SJCRH30 (cell line): ENCODE measurements around the gene DMD. TPM values are rescaled to one million over a fixed set of nuclear protein-coding genes. Genes with fewer than 3 reads are reported as not detected.
A peak's percentile ranks its signal among the peaks of the same experiment; 100 is the strongest.
"Not testable (repeated sequence)": the region's sequence is repeated elsewhere in the genome, so short reads cannot be mapped to it uniquely, and the experiment has no call there.

Source experiments
- DNase-seq, 2 experiments: peaks; one replicate each; pipeline ENCODE4 v3.0.0-alpha.2; 2015 to 2020
- H3K27ac ChIP-seq: fragments of 250-450 bp; sonication (Bioruptor Pico); 2 replicates; pipeline ENCODE4 v1.5.1; 2020; ENCODE audit warnings: mild to moderate bottlenecking, moderate library complexity
- H3K27me3 ChIP-seq: fragments of 250-450 bp; sonication (Bioruptor Pico); 2 replicates; pipeline ENCODE4 v1.5.1; 2020; ENCODE audit warnings: mild to moderate bottlenecking, moderate library complexity
- H3K36me3 ChIP-seq: fragments of 250-450 bp; sonication (Bioruptor Pico); 2 replicates; pipeline ENCODE4 v1.5.1; 2020; ENCODE audit warnings: mild to moderate bottlenecking, moderate library complexity
- H3K4me1 ChIP-seq: fragments of 250-450 bp; sonication (Bioruptor Pico); 2 replicates; pipeline ENCODE4 v1.5.1; 2020; ENCODE audit warnings: mild to moderate bottlenecking, moderate library complexity
- H3K4me3 ChIP-seq: fragments of 250-450 bp; sonication (Bioruptor Pico); 2 replicates; pipeline ENCODE4 v1.5.1; 2020; ENCODE audit warnings: mild to moderate bottlenecking, moderate library complexity
- H3K9me3 ChIP-seq: fragments of 250-450 bp; sonication (Bioruptor Pico); replicated peaks from 2 replicates; pipeline ENCODE4 v1.5.1; 2020; ENCODE audit warnings: mild to moderate bottlenecking, moderate library complexity
- total RNA-seq: library from RNA; depleted of rRNA; stranded (reverse); fragments of >200 nt; shearing (Covaris generic); gene quantifications from 2 replicates; pipeline ENCODE4 v1.2.3, GENCODE V29; 2014

DMD gene
- total RNA-seq, 1 experiment from 2014 or later = 94.8 TPM

GRCh38 chrX:31429915-31430314, 1781.4 kb downstream of the DMD start:
- no peak overlapping the region for H3K4me3 ChIP-seq
- H3K27me3 ChIP-seq = no peaks in the 10 kb centered on the region
- DNase-seq = no peak
- H3K27ac ChIP-seq = no peak overlapping the region
- no peaks in the 10 kb centered on the region for H3K36me3 ChIP-seq
- H3K9me3 ChIP-seq = no peaks in the 10 kb centered on the region
- no peaks in the 10 kb centered on the region for H3K4me1 ChIP-seq

GRCh38 chrX:31423609-31424189, 1787.7 kb downstream of the DMD start:
- H3K36me3 ChIP-seq = no peaks in the 10 kb centered on the region
- no peaks in the 10 kb centered on the region for H3K9me3 ChIP-seq
- peak overlapping the region; percentile 52 for H3K4me3 ChIP-seq
- H3K4me1 ChIP-seq = peaks cover 6% of the 10 kb centered on the region
- H3K27ac ChIP-seq = peak overlapping the region; percentile 81
- peak; percentile 75 to 83 for DNase-seq
- H3K27me3 ChIP-seq = no peaks in the 10 kb centered on the region

- no peak for DNase-seq
- H3K27ac ChIP-seq = no peak overlapping the region
These were observed 1789.9 kb downstream of the DMD start for GRCh38 chrX:31421441-31421840.

GRCh38 chrX:31420711-31421151, 1790.6 kb downstream of the DMD start:
- DNase-seq = no peak
- Histone ChIP-seq H3K9me3 (no peaks in the 10 kb centered on the region), H3K27ac (no peak overlapping the region), H3K4me3 (no peak overlapping the region), H3K27me3 (no peaks in the 10 kb centered on the region), H3K4me1 (peaks cover 6% of the 10 kb centered on the region), H3K36me3 (no peaks in the 10 kb centered on the region)

More at GRCh38 chrX:31421441-31421840, 1789.9 kb downstream of the DMD start:
- Histone ChIP-seq H3K4me3 (no peak overlapping the region), H3K9me3 (no peaks in the 10 kb centered on the region), H3K4me1 (peaks cover 6% of the 10 kb centered on the region), H3K36me3 (no peaks in the 10 kb centered on the region), H3K27me3 (no peaks in the 10 kb centered on the region)

GRCh38 chrX:31420302-31420701, 1791.0 kb downstream of the DMD start:
- DNase-seq = no peak
- Histone ChIP-seq H3K9me3 (no peaks in the 10 kb centered on the region), H3K4me1 (peaks cover 6% of the 10 kb centered on the region), H3K27me3 (no peaks in the 10 kb centered on the region), H3K36me3 (no peaks in the 10 kb centered on the region), H3K4me3 (no peak overlapping the region), H3K27ac (no peak overlapping the region)

GRCh38 chrX:31397119-31397518, 1814.2 kb downstream of the DMD start:
- H3K9me3 ChIP-seq = no peaks in the 10 kb centered on the region
- H3K36me3 ChIP-seq = no peaks in the 10 kb centered on the region
- H3K27ac ChIP-seq = no peak overlapping the region
- no peaks in the 10 kb centered on the region for H3K27me3 ChIP-seq
- DNase-seq = no peak
- no peak overlapping the region for H3K4me3 ChIP-seq
- H3K4me1 ChIP-seq = no peaks in the 10 kb centered on the region

- no peaks in the 10 kb centered on the region for H3K4me1 ChIP-seq
- H3K9me3 ChIP-seq = no peaks in the 10 kb centered on the region
- no peaks in the 10 kb centered on the region for H3K36me3 ChIP-seq
- H3K27me3 ChIP-seq = no peaks in the 10 kb centered on the region
- H3K27ac ChIP-seq = no peak overlapping the region
- no peak overlapping the region for H3K4me3 ChIP-seq
- DNase-seq = no peak
These were observed 1818.8 kb downstream of the DMD start for GRCh38 chrX:31392513-31392912.

GRCh38 chrX:31388946-31389345, 1822.4 kb downstream of the DMD start:
- no peaks in the 10 kb centered on the region for H3K36me3 ChIP-seq
- DNase-seq = no peak
- H3K27me3 ChIP-seq = no peaks in the 10 kb centered on the region
- no peak overlapping the region for H3K27ac ChIP-seq
- H3K9me3 ChIP-seq = no peaks in the 10 kb centered on the region
- no peak overlapping the region for H3K4me3 ChIP-seq
- H3K4me1 ChIP-seq = no peaks in the 10 kb centered on the region

GRCh38 chrX:31384471-31384870, 1826.9 kb downstream of the DMD start:
- no peaks in the 10 kb centered on the region for H3K9me3 ChIP-seq
- H3K36me3 ChIP-seq = no peaks in the 10 kb centered on the region
- no peak overlapping the region for H3K27ac ChIP-seq
- H3K4me1 ChIP-seq = no peaks in the 10 kb centered on the region
- no peak for DNase-seq
- H3K27me3 ChIP-seq = no peaks in the 10 kb centered on the region
- H3K4me3 ChIP-seq = no peak overlapping the region

- Histone ChIP-seq H3K4me1 (no peaks in the 10 kb centered on the region), H3K36me3 (no peaks in the 10 kb centered on the region)
- DNase-seq = no peak
These were observed 1827.4 kb downstream of the DMD start for GRCh38 chrX:31383991-31384390.

GRCh38 chrX:31378973-31379372, 1832.4 kb downstream of the DMD start:
- H3K27me3 ChIP-seq, DNase-seq, H3K36me3 ChIP-seq, H3K9me3 ChIP-seq, H3K27ac ChIP-seq, H3K4me1 ChIP-seq, H3K4me3 ChIP-seq: not testable (repeated sequence)

More at GRCh38 chrX:31383991-31384390, 1827.4 kb downstream of the DMD start:
- no peak overlapping the region for H3K4me3 ChIP-seq
- H3K9me3 ChIP-seq = no peaks in the 10 kb centered on the region
- no peak overlapping the region for H3K27ac ChIP-seq
- H3K27me3 ChIP-seq = no peaks in the 10 kb centered on the region

GRCh38 chrX:31377821-31378220, 1833.5 kb downstream of the DMD start:
- H3K27ac ChIP-seq, H3K36me3 ChIP-seq, DNase-seq, H3K4me3 ChIP-seq, H3K4me1 ChIP-seq, H3K27me3 ChIP-seq, H3K9me3 ChIP-seq: not testable (repeated sequence)

- Histone ChIP-seq H3K36me3 (no peaks in the 10 kb centered on the region), H3K4me3 (no peak overlapping the region), H3K9me3 (no peaks in the 10 kb centered on the region), H3K27ac (no peak overlapping the region), H3K4me1 (no peaks in the 10 kb centered on the region), H3K27me3 (no peaks in the 10 kb centered on the region)
- DNase-seq = no peak
These were observed 1834.8 kb downstream of the DMD start for GRCh38 chrX:31376408-31377022.

- Histone ChIP-seq H3K27ac (no peak overlapping the region), H3K36me3 (no peaks in the 10 kb centered on the region), H3K4me1 (no peaks in the 10 kb centered on the region), H3K27me3 (no peaks in the 10 kb centered on the region), H3K4me3 (no peak overlapping the region), H3K9me3 (no peaks in the 10 kb centered on the region)
- DNase-seq = peak in 1 of 2 experiments; percentile 4
These were observed 1836.6 kb downstream of the DMD start for GRCh38 chrX:31374786-31375185.

- Histone ChIP-seq H3K4me3 (no peak overlapping the region), H3K27ac (no peak overlapping the region), H3K27me3 (no peaks in the 10 kb centered on the region), H3K9me3 (no peaks in the 10 kb centered on the region), H3K36me3 (no peaks in the 10 kb centered on the region), H3K4me1 (no peaks in the 10 kb centered on the region)
- DNase-seq = no peak
These were observed 1839.4 kb downstream of the DMD start for GRCh38 chrX:31371956-31372355.

GRCh38 chrX:31367816-31368215, 1843.5 kb downstream of the DMD start:
- no peaks in the 10 kb centered on the region for H3K9me3 ChIP-seq
- H3K4me1 ChIP-seq = no peaks in the 10 kb centered on the region
- H3K4me3 ChIP-seq = no peak overlapping the region
- DNase-seq = peak in 1 of 2 experiments; percentile 2
- H3K27me3 ChIP-seq = no peaks in the 10 kb centered on the region
- no peak overlapping the region for H3K27ac ChIP-seq
- H3K36me3 ChIP-seq = no peaks in the 10 kb centered on the region
